ENCODE data around the gene ARSB. TPM values are rescaled to one million over a fixed set of nuclear protein-coding genes. Genes with fewer than 3 reads are reported as not detected.

ARSB gene
- total and polyA plus RNA-seq, 2 experiments from 2014 or later: 30.1 to 43.7 TPM

DNA sequence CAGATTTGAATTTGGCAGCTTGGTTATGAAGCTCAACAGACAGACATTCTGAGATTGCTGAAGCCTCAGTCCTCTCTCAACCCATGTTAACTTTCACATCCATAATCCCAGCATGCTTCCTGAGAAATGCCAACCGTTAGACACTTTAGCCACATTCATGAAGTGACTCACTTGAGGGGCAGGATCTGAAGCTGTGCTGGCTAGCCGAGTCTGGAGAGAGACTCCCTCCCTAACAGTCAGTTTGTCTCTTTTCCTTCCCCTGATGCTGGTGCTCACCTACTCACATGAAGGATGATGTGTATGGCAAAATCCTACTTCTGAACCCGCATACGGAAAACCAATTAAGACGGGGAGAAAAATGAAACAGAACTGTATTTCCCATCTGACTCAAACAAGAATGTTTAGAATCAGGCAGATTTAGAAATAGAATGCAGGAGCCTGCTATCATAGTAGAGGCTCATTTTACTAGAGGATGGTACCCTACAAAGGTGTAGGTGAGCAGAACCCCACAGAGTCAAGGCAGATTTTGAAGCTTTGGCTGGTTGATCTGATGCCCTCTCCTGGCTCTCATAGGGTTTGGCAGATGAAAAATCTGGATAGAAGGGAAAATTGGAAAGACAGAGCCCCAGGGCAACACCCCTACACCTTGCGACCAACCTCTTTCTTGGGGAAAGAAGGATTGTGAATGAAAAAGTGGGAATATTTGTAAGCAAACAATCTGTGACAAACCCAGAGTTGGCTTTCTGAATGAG is 185.7 kb downstream of the ARSB start:
- TF ChIP-seq EZH2phosphoT487 (IDR thresholded peaks at IDR 0.05; ENCODE audit: insufficient read depth, low read depth) (no peak), EZH2 (IDR thresholded peaks at IDR 0.05; ENCODE audit: insufficient read depth, poor library complexity, severe bottlenecking) (no peak)
- Histone ChIP-seq H4K20me1 (ENCODE audit: insufficient read depth) (no peaks in the 10 kb centered on the region), H3K27ac (peak overlapping the region; percentile 46), H3K4me3 (peak overlapping the region; percentile 29; the same call in 1 of the 2 replicates), H3K9me2 (ENCODE audit: insufficient read depth) (no peaks in the 10 kb centered on the region), H3K4me1 (ENCODE audit: insufficient read depth) (peaks cover 34% of the 10 kb centered on the region), H3K9ac (peak overlapping the region; percentile 25), H3K4me2 (ENCODE audit: unreplicated experiment) (peak overlapping the region; percentile 55), H3K27me3 (replicated peaks; ENCODE audit: insufficient read depth) (no peaks in the 10 kb centered on the region), H3F3A (ENCODE audit: insufficient read depth) (peaks cover 31% of the 10 kb centered on the region), H3K36me3 (ENCODE audit: low read depth) (no peaks in the 10 kb centered on the region), H3K9me3 (ENCODE audit: low read depth) (no peaks in the 10 kb centered on the region), H2AFZ (peak overlapping the region; percentile 26), H3K79me2 (ENCODE audit: insufficient read depth) (no peaks in the 10 kb centered on the region)
- peak; percentile 85 for DNase-seq
- in situ Hi-C loops (cut with MboI): loop anchor here (10.0 kb wide), 1 partner anchor 265 kb away; no protein-coding TSS in a partner anchor
- WGBS, 2 experiments (ENCODE audit: low coverage in 1 of 2, low lambda C conversion rate in 2 of 2, missing lambda C conversion rate in 2 of 2): 26 to 33% methylated on average over 6 of the region's 6 CpGs

DNA sequence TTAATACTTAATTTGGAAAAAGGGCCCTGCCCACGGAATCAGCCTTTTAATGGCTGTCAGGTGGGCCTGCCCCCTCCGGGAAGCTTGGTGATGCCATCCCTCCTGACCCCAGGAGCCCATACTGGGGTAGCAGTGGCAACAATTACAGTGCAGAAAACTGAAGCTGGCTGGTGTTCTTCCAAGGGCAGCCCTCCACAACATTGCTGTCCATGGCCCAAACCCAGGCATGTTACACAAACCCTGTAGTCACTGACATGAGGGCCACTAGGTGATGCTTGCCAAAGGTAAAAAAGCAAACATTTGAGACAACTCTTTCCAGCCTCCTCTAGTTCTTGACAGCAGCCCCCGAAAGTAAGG is 186.5 kb downstream of the ARSB start:
- no peak for DNase-seq
- Histone ChIP-seq H3K27ac (peak overlapping the region; percentile 46), H3K4me2 (ENCODE audit: unreplicated experiment) (no peak overlapping the region), H3K4me1 (ENCODE audit: insufficient read depth) (peaks cover 34% of the 10 kb centered on the region), H3F3A (ENCODE audit: insufficient read depth) (peaks cover 31% of the 10 kb centered on the region), H2AFZ (no peak overlapping the region; the same call in 1 of the 2 replicates), H4K20me1 (ENCODE audit: insufficient read depth) (no peaks in the 10 kb centered on the region), H3K36me3 (ENCODE audit: low read depth) (no peaks in the 10 kb centered on the region), H3K9me3 (ENCODE audit: low read depth) (no peaks in the 10 kb centered on the region), H3K79me2 (ENCODE audit: insufficient read depth) (no peaks in the 10 kb centered on the region), H3K9ac (peak overlapping the region; percentile 25; the same call in 1 of the 2 replicates), H3K27me3 (replicated peaks; ENCODE audit: insufficient read depth) (no peaks in the 10 kb centered on the region), H3K4me3 (no peak overlapping the region), H3K9me2 (ENCODE audit: insufficient read depth) (no peaks in the 10 kb centered on the region)
- in situ Hi-C loops (cut with MboI): no loop called here
- WGBS, 2 experiments (ENCODE audit: low coverage in 1 of 2, low lambda C conversion rate in 2 of 2, missing lambda C conversion rate in 2 of 2): 30 to 36% methylated on average over 3 of the region's 3 CpGs
- TF ChIP-seq EZH2phosphoT487 (IDR thresholded peaks at IDR 0.05; ENCODE audit: insufficient read depth, low read depth) (no peak), EZH2 (IDR thresholded peaks at IDR 0.05; ENCODE audit: insufficient read depth, poor library complexity, severe bottlenecking) (no peak)

DNA sequence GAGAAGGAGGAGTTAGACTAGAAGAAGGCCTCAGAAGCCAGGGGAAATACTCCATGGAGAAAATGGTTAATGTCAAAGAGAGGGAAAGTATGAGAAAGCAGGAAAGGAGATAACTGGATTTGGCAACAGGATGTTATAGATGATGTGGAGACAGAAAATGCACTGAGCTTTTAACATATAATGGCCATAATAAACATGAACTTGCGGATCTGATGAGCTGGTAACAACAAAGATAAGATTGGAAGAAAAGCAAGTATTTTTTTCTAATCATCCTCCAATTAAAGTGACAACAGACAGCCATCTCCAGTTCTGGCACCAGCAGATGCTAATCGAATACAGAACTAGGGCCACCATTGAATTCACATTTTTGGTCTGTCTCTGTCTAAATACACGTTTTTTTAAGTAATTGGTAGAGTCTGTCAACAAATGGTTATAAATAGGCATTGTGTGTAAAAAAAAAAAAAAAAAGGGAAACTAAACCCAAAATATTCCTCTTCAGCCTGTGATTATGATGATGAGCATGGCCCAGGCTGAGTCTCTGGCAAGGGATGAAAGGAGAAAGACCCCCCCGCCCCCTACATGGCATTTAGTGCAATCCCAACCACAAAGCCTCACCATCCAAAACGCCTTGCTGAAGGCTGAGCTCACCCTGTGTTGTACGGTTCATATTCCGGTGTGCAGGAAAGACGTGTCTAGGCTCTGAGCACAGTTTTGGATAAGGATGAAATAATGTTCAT is 187.0 kb downstream of the ARSB start:
- Histone ChIP-seq H3F3A (ENCODE audit: insufficient read depth) (peaks cover 31% of the 10 kb centered on the region), H3K4me1 (ENCODE audit: insufficient read depth) (peaks cover 34% of the 10 kb centered on the region), H3K36me3 (ENCODE audit: low read depth) (no peaks in the 10 kb centered on the region), H3K9ac (no peak overlapping the region), H3K27ac (peak overlapping the region; percentile 46; the same call in 1 of the 2 replicates), H3K79me2 (ENCODE audit: insufficient read depth) (no peaks in the 10 kb centered on the region), H4K20me1 (ENCODE audit: insufficient read depth) (no peaks in the 10 kb centered on the region), H3K27me3 (replicated peaks; ENCODE audit: insufficient read depth) (no peaks in the 10 kb centered on the region), H3K4me3 (no peak overlapping the region), H3K9me3 (ENCODE audit: low read depth) (no peaks in the 10 kb centered on the region), H3K9me2 (ENCODE audit: insufficient read depth) (no peaks in the 10 kb centered on the region), H3K4me2 (ENCODE audit: unreplicated experiment) (no peak overlapping the region), H2AFZ (no peak overlapping the region)
- WGBS, 2 experiments (ENCODE audit: low coverage in 1 of 2, low lambda C conversion rate in 2 of 2, missing lambda C conversion rate in 2 of 2): 35 to 42% methylated on average over 8 of the region's 8 CpGs
- in situ Hi-C loops (cut with MboI): no loop called here
- TF ChIP-seq EZH2phosphoT487 (IDR thresholded peaks at IDR 0.05; ENCODE audit: insufficient read depth, low read depth): no peak
- TF ChIP-seq EZH2 (IDR thresholded peaks at IDR 0.05; ENCODE audit: insufficient read depth, poor library complexity, severe bottlenecking): no peak
- peak; percentile 30 for DNase-seq

DNA sequence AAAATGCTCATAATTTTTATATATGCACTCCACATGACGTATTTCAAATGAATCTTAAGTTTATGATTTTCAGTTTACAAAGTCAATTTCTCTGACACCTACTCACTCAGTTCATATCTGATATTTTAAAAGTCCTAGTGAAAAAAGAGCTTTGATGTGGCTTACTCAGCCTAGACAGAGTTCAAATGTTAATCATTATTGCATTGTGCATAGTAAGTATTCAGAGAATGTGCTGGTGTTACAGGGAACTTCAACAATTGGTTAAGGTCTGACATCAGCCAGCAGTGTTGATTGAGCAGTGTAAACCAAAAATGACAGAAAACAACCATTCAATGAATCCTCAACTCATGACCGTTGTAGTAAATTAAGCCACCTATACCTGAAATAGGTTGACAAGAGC is 189.4 kb downstream of the ARSB start:
- no peak overlapping the region for H3K27ac ChIP-seq
- peak; percentile 51 for DNase-seq
- peak overlapping the region; percentile 19 for H3K4me2 ChIP-seq (ENCODE audit: unreplicated experiment)

More for the DNA sequence above, 189.4 kb downstream of the ARSB start:
- Histone ChIP-seq H3K27me3 (replicated peaks; ENCODE audit: insufficient read depth) (no peaks in the 10 kb centered on the region), H3K36me3 (ENCODE audit: low read depth) (no peaks in the 10 kb centered on the region), H3F3A (ENCODE audit: insufficient read depth) (peaks cover 31% of the 10 kb centered on the region), H3K9me2 (ENCODE audit: insufficient read depth) (no peaks in the 10 kb centered on the region), H3K4me1 (ENCODE audit: insufficient read depth) (peaks cover 34% of the 10 kb centered on the region), H3K9ac (no peak overlapping the region), H3K79me2 (ENCODE audit: insufficient read depth) (no peaks in the 10 kb centered on the region), H2AFZ (no peak overlapping the region), H3K9me3 (ENCODE audit: low read depth) (no peaks in the 10 kb centered on the region), H4K20me1 (ENCODE audit: insufficient read depth) (no peaks in the 10 kb centered on the region), H3K4me3 (no peak overlapping the region)
- 48 to 55% methylated on average over 2 of the region's 2 CpGs for WGBS, 2 experiments (ENCODE audit: low coverage in 1 of 2, low lambda C conversion rate in 2 of 2, missing lambda C conversion rate in 2 of 2)
- in situ Hi-C loops (cut with MboI): no loop called here
- TF ChIP-seq EZH2 (IDR thresholded peaks at IDR 0.05; ENCODE audit: insufficient read depth, poor library complexity, severe bottlenecking) (no peak), EZH2phosphoT487 (IDR thresholded peaks at IDR 0.05; ENCODE audit: insufficient read depth, low read depth) (0 out of 2 replicates have a peak, but pooled peaks have one; percentile 49)
